K562 (cell line): ENCODE measurements around the gene MVP. TPM values are rescaled to one million over a fixed set of nuclear protein-coding genes. Genes with fewer than 3 reads are reported as not detected.

Experiments used
- CBFB ChIP-seq: sonication (generic); formaldehyde crosslinking; IDR thresholded peaks from 2 replicates; pipeline ENCODE4 v1.4.0; 2020; ENCODE audit warnings: mild to moderate bottlenecking, missing genetic modification reagents
- HDGF ChIP-seq: fragments of 450-650 bp; IDR thresholded peaks from 2 replicates; pipeline ENCODE4 v1.6.1; 2016
- NCOA1 ChIP-seq: fragments of 450-650 bp; IDR thresholded peaks from 2 replicates; pipeline ENCODE4 v1.6.1; 2016; ENCODE audit warnings: low read depth
- SAFB ChIP-seq: fragments of 200-400 bp; formaldehyde crosslinking; IDR thresholded peaks from 2 replicates; pipeline ENCODE4 v1.6.1; 2017; ENCODE audit warnings: low read depth, low read length, borderline replicate concordance
- SIN3A ChIP-seq, 2 experiments: fragments of 150-350 bp in 1 of 2; IDR thresholded peaks; 2 replicates each; pipeline ENCODE4 v1.6.1; 2011 to 2016; ENCODE audit warnings: borderline replicate concordance in 2 of 2, low read depth in 2 of 2, low read length in 2 of 2, mild to moderate bottlenecking in 2 of 2, moderate library complexity in 2 of 2; ENCODE audit not compliant: control insufficient read depth in 1 of 2
- SPI1 ChIP-seq: IDR thresholded peaks from 2 replicates; pipeline ENCODE4 v1.6.1; 2011; ENCODE audit warnings: low read depth, low read length, control low read depth, borderline replicate concordance
- STAT5B ChIP-seq: fragments of 250-450 bp; sonication (Bioruptor Pico); IDR thresholded peaks from 2 replicates; pipeline ENCODE4 v1.8.0; 2021; ENCODE audit warnings: mild to moderate bottlenecking, inconsistent platforms
- ZNF318 ChIP-seq, 2 experiments: fragments of 450-650 bp; IDR thresholded peaks; 2 replicates each; pipeline ENCODE4 v1.6.1; 2016; ENCODE audit warnings: mild to moderate bottlenecking in 2 of 2, borderline replicate concordance in 1 of 2, low read depth in 1 of 2, moderate library complexity in 1 of 2
- polyA plus RNA-seq, 8 experiments: library from polyadenylated mRNA; depleted of rRNA in 4 of 8; stranded (reverse) in 5 of 8; unstranded in 3 of 8; fragments of >200 nt; fragmentation: Nextera tagmentation in 2 of 8; fragmentation: Illumina TruSeq in 1 of 8; extraction: Ambion mirVana in 2 of 8; extraction: Trizol in 1 of 8; gene quantifications; 2 replicates each; pipeline versions ENCODE4 v1.2.1 to v1.2.3, GENCODE V29; 2011 to 2014; ENCODE audit warnings: inconsistent platforms in 1 of 8, missing spikeins in 1 of 8
- total RNA-seq, 7 experiments: library from RNA; depleted of rRNA in 6 of 7; stranded (reverse); fragments of >200 nt in 6 of 7; fragmentation: Illumina TruSeq in 2 of 7; extraction: Trizol in 2 of 7; gene quantifications; 2 replicates each; pipeline versions ENCODE4 v1.2.1 to v1.2.3, GENCODE V29; 2011 to 2021; ENCODE audit warnings: low replicate concordance in 1 of 7
- TF ChIP-seq, protein P1 (sequence below), 2 experiments: fragments of 450-650 bp in 1 of 2; sonication (generic) in 1 of 2; formaldehyde crosslinking in 1 of 2; IDR thresholded peaks; 2 replicates each; pipeline versions ENCODE4 v1.7.1 to v1.9.0; 2016 to 2022; ENCODE audit warnings: inconsistent platforms in 1 of 2, mild to moderate bottlenecking in 1 of 2, missing genetic modification reagents in 1 of 2

Gene MVP
- total and polyA plus RNA-seq, 9 of the 15 experiments (the other 6 are each of a cell fraction or from before 2014, with no cell fraction given): 0.39 to 1.9 (median 0.76) TPM; not detected in 2

DNA sequence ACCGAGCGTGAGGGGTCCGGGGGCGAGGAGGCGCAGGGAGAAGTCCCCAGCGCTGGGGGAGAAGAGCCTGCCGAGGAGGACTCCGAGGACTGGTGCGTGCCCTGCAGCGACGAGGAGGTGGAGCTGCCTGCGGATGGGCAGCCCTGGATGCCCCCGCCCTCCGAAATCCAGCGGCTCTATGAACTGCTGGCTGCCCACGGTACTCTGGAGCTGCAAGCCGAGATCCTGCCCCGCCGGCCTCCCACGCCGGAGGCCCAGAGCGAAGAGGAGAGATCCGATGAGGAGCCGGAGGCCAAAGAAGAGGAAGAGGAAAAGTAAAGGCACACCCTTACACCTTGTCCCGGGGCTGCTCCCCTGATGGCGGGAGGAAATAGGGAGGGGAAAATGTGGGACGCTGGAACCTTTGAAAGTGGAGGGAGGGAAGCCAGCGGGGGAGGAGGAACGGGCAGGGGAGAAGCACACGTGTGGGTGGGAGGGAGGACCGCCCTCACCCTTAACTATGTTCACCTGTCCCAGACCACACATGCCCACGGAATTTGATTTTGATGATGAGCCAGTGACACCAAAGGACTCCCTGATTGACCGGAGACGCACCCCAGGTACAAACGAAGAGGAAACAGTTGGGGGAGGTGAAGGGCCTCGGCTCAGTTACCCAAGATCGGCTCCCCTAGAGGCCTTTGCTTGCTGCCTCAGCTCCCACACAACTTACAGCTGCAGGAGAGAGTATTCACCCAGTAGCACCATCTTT is 3.4 kb upstream of the MVP start (continued):
- TF ChIP-seq, protein P1, sequence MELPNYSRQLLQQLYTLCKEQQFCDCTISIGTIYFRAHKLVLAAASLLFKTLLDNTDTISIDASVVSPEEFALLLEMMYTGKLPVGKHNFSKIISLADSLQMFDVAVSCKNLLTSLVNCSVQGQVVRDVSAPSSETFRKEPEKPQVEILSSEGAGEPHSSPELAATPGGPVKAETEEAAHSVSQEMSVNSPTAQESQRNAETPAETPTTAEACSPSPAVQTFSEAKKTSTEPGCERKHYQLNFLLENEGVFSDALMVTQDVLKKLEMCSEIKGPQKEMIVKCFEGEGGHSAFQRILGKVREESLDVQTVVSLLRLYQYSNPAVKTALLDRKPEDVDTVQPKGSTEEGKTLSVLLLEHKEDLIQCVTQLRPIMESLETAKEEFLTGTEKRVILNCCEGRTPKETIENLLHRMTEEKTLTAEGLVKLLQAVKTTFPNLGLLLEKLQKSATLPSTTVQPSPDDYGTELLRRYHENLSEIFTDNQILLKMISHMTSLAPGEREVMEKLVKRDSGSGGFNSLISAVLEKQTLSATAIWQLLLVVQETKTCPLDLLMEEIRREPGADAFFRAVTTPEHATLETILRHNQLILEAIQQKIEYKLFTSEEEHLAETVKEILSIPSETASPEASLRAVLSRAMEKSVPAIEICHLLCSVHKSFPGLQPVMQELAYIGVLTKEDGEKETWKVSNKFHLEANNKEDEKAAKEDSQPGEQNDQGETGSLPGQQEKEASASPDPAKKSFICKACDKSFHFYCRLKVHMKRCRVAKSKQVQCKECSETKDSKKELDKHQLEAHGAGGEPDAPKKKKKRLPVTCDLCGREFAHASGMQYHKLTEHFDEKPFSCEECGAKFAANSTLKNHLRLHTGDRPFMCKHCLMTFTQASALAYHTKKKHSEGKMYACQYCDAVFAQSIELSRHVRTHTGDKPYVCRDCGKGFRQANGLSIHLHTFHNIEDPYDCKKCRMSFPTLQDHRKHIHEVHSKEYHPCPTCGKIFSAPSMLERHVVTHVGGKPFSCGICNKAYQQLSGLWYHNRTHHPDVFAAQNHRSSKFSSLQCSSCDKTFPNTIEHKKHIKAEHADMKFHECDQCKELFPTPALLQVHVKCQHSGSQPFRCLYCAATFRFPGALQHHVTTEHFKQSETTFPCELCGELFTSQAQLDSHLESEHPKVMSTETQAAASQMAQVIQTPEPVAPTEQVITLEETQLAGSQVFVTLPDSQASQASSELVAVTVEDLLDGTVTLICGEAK (IDR thresholded peaks at IDR 0.05): no peak
- TF ChIP-seq, protein P1 (CRISPR knock-in tag; IDR thresholded peaks at IDR 0.05): no peak
- TF ChIP-seq HDGF (0 out of 2 replicates have a peak, but pooled peaks have one; percentile 21), CBFB (CRISPR knock-in tag) (no peak), NCOA1 (no peak), SAFB (no peak), STAT5B (CRISPR knock-in tag) (no peak), SIN3A (IDR thresholded peaks at IDR 0.05; ENCODE audit: borderline replicate concordance in 2 of 2, control insufficient read depth in 1 of 2, low read depth in 2 of 2, low read length in 2 of 2) (peak; percentile 22 to 44; a peak in 1 of 4 replicates), SPI1 (peak; percentile 38; the same call in 1 of the 2 replicates), ZNF318 (IDR thresholded peaks at IDR 0.05; ENCODE audit: borderline replicate concordance in 1 of 2, low read depth in 1 of 2) (no peak)
